ENCODE measurements around the gene P4HA1.

DNA sequence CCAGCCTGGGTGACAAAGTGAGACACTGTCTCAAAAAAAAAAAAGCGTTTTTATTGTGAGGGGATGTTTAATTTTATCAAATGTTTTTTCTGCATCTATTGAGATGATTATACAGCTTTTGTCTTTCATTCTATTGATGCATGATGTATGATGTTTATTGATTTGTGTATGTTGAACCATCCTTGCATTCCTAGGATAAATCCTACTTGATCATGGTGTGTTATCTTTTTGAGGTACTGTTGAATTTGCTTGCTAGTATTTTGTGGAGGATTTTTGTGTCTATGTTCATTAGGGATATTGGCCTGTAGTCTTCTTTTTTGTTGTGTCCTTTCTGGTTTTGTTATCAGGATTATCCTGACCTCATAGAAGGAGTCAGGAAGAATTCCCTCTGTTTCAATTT is 119.8 kb downstream of the P4HA1 start:
- TF ChIP-seq, protein P1, sequence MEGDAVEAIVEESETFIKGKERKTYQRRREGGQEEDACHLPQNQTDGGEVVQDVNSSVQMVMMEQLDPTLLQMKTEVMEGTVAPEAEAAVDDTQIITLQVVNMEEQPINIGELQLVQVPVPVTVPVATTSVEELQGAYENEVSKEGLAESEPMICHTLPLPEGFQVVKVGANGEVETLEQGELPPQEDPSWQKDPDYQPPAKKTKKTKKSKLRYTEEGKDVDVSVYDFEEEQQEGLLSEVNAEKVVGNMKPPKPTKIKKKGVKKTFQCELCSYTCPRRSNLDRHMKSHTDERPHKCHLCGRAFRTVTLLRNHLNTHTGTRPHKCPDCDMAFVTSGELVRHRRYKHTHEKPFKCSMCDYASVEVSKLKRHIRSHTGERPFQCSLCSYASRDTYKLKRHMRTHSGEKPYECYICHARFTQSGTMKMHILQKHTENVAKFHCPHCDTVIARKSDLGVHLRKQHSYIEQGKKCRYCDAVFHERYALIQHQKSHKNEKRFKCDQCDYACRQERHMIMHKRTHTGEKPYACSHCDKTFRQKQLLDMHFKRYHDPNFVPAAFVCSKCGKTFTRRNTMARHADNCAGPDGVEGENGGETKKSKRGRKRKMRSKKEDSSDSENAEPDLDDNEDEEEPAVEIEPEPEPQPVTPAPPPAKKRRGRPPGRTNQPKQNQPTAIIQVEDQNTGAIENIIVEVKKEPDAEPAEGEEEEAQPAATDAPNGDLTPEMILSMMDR (conservative IDR thresholded peaks at IDR 0.05; ENCODE audit: low read depth, low read length), result no peak
- TF ChIP-seq EZH2 (IDR thresholded peaks at IDR 0.05; ENCODE audit: low read length, unreplicated experiment), result no peak

All from PC-3 (cell line).